Measurements from ENCODE around the gene LANCL2.

Gene LANCL2

GRCh38 chr7:55410667-55411239 is 45.6 kb downstream of the LANCL2 start:
- Histone ChIP-seq H3K9me2 (replicated peaks; ENCODE audit: insufficient read depth, low read length) (no peaks in the 10 kb centered on the region), H3K4me2 (ENCODE audit: low read depth, low read length, poor library complexity, severe bottlenecking) (no peak overlapping the region), H2AFZ (ENCODE audit: low read depth, low read length, severe bottlenecking) (no peak overlapping the region), H3K36me3 (ENCODE audit: low read length) (no peaks in the 10 kb centered on the region), H3K9ac (ENCODE audit: low read length) (no peak overlapping the region), H3K27ac (ENCODE audit: low read depth, low read length) (no peak overlapping the region), H4K20me1 (ENCODE audit: low read depth, low read length) (no peaks in the 10 kb centered on the region), H3F3A (ENCODE audit: insufficient read depth) (no peaks in the 10 kb centered on the region), H3K9me3 (ENCODE audit: insufficient read depth, low read length) (no peaks in the 10 kb centered on the region), H3K4me3 (ENCODE audit: insufficient read depth, low read length, poor library complexity, severe bottlenecking) (no peak overlapping the region), H3K27me3 (ENCODE audit: low read length) (no peaks in the 10 kb centered on the region), H3K79me2 (ENCODE audit: insufficient read depth, low read length) (no peaks in the 10 kb centered on the region)
- no peak for TF ChIP-seq EZH2phosphoT487 (conservative IDR thresholded peaks at IDR 0.05; ENCODE audit: low read length)
- TF ChIP-seq, protein P1, sequence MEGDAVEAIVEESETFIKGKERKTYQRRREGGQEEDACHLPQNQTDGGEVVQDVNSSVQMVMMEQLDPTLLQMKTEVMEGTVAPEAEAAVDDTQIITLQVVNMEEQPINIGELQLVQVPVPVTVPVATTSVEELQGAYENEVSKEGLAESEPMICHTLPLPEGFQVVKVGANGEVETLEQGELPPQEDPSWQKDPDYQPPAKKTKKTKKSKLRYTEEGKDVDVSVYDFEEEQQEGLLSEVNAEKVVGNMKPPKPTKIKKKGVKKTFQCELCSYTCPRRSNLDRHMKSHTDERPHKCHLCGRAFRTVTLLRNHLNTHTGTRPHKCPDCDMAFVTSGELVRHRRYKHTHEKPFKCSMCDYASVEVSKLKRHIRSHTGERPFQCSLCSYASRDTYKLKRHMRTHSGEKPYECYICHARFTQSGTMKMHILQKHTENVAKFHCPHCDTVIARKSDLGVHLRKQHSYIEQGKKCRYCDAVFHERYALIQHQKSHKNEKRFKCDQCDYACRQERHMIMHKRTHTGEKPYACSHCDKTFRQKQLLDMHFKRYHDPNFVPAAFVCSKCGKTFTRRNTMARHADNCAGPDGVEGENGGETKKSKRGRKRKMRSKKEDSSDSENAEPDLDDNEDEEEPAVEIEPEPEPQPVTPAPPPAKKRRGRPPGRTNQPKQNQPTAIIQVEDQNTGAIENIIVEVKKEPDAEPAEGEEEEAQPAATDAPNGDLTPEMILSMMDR (IDR thresholded peaks at IDR 0.05; ENCODE audit: insufficient read depth, low read length, poor library complexity, severe bottlenecking): no peak

- Histone ChIP-seq H2AFZ (ENCODE audit: low read depth, low read length, severe bottlenecking) (no peak overlapping the region), H4K20me1 (ENCODE audit: low read depth, low read length) (no peaks in the 10 kb centered on the region), H3K79me2 (ENCODE audit: insufficient read depth, low read length) (no peaks in the 10 kb centered on the region), H3K4me3 (ENCODE audit: insufficient read depth, low read length, poor library complexity, severe bottlenecking) (no peak overlapping the region), H3K36me3 (ENCODE audit: low read length) (no peaks in the 10 kb centered on the region), H3K9me3 (ENCODE audit: insufficient read depth, low read length) (no peaks in the 10 kb centered on the region), H3K4me2 (ENCODE audit: low read depth, low read length, poor library complexity, severe bottlenecking) (no peak overlapping the region), H3K27me3 (ENCODE audit: low read length) (no peaks in the 10 kb centered on the region), H3F3A (ENCODE audit: insufficient read depth) (no peaks in the 10 kb centered on the region), H3K9ac (ENCODE audit: low read length) (no peak overlapping the region), H3K27ac (ENCODE audit: low read depth, low read length) (no peak overlapping the region), H3K9me2 (replicated peaks; ENCODE audit: insufficient read depth, low read length) (no peaks in the 10 kb centered on the region)
- TF ChIP-seq, protein P1 (IDR thresholded peaks at IDR 0.05; ENCODE audit: insufficient read depth, low read length, poor library complexity, severe bottlenecking): no peak
- no peak for TF ChIP-seq EZH2phosphoT487 (conservative IDR thresholded peaks at IDR 0.05; ENCODE audit: low read length)
These were observed 46.7 kb downstream of the LANCL2 start for GRCh38 chr7:55411844-55412243.

- no peaks in the 10 kb centered on the region for H3K9me2 ChIP-seq (replicated peaks; ENCODE audit: insufficient read depth, low read length)
- no peak overlapping the region for H2AFZ ChIP-seq (ENCODE audit: low read depth, low read length, severe bottlenecking)
- H3K27ac ChIP-seq (ENCODE audit: low read depth, low read length): no peak overlapping the region
- H3K79me2 ChIP-seq (ENCODE audit: insufficient read depth, low read length): no peaks in the 10 kb centered on the region
- H3K9me3 ChIP-seq (ENCODE audit: insufficient read depth, low read length): no peaks in the 10 kb centered on the region
- no peak overlapping the region for H3K4me2 ChIP-seq (ENCODE audit: low read depth, low read length, poor library complexity, severe bottlenecking)
- H3K36me3 ChIP-seq (ENCODE audit: low read length): no peaks in the 10 kb centered on the region
- no peak overlapping the region for H3K9ac ChIP-seq (ENCODE audit: low read length)
- H4K20me1 ChIP-seq (ENCODE audit: low read depth, low read length): no peaks in the 10 kb centered on the region
- TF ChIP-seq, protein P1 (IDR thresholded peaks at IDR 0.05; ENCODE audit: insufficient read depth, low read length, poor library complexity, severe bottlenecking): no peak
- no peak for TF ChIP-seq EZH2phosphoT487 (conservative IDR thresholded peaks at IDR 0.05; ENCODE audit: low read length)
- no peak overlapping the region for H3K4me3 ChIP-seq (ENCODE audit: insufficient read depth, low read length, poor library complexity, severe bottlenecking)
- H3K27me3 ChIP-seq (ENCODE audit: low read length): no peaks in the 10 kb centered on the region
- H3F3A ChIP-seq (ENCODE audit: insufficient read depth): no peaks in the 10 kb centered on the region
These were observed 48.3 kb downstream of the LANCL2 start for GRCh38 chr7:55413442-55413841.

Measured in SU-DHL-6 (cell line).